Measurements from ENCODE around the gene CRAMP1. TPM values are rescaled to one million over a fixed set of nuclear protein-coding genes. Genes with fewer than 3 reads are reported as not detected.

The CRAMP1 gene
- total and polyA plus RNA-seq, 12 donors = 4.3 to 19.0 (median 9.9) TPM

DNA sequence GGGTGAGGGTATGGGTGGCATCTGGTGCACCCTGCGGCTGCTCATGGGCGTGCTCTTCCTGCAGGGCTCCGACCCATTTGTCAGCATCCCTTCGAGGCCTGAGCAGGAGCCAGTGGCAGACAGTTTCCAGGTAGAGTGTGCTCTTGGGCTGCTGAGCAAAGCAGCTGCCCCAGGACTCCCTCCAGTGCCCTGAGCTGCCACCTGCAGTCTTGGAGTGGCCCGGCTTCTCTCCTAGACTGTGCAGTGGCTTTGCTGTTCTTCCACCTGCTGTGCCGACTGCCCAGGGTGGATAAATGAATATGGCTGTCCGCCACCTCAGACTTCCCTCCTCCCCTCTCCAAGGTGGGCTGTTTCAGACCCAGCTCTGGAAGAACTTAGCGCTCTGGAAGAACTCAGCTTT is 55.1 kb downstream of the CRAMP1 start:
- Histone ChIP-seq H3K4me3 (no peak overlapping the region), H3K4me1 (replicated peaks in 1 of 2) (no peaks in the 10 kb centered on the region), H3K9me3 (replicated peaks in 1 of 3) (no peaks in the 10 kb centered on the region), H3K36me3 (replicated peaks in 1 of 2) (peaks cover 0 to 97% of the 10 kb centered on the region in 2 donors), H3K27me3 (no peaks in the 10 kb centered on the region), H3K27ac (no peak overlapping the region)
- DNase-seq = no peak
- TF ChIP-seq, protein P1, sequence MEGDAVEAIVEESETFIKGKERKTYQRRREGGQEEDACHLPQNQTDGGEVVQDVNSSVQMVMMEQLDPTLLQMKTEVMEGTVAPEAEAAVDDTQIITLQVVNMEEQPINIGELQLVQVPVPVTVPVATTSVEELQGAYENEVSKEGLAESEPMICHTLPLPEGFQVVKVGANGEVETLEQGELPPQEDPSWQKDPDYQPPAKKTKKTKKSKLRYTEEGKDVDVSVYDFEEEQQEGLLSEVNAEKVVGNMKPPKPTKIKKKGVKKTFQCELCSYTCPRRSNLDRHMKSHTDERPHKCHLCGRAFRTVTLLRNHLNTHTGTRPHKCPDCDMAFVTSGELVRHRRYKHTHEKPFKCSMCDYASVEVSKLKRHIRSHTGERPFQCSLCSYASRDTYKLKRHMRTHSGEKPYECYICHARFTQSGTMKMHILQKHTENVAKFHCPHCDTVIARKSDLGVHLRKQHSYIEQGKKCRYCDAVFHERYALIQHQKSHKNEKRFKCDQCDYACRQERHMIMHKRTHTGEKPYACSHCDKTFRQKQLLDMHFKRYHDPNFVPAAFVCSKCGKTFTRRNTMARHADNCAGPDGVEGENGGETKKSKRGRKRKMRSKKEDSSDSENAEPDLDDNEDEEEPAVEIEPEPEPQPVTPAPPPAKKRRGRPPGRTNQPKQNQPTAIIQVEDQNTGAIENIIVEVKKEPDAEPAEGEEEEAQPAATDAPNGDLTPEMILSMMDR (IDR thresholded peaks at IDR 0.05) = no peak
- TF ChIP-seq POLR2A (IDR thresholded peaks at IDR 0.05) = no peak
- 89 to 97% (median 92%) methylated on average over 6 to 8 of the region's 8 CpGs for WGBS, 4 donors
- intact Hi-C loops (cut with DNase I) = no loop called here

DNA sequence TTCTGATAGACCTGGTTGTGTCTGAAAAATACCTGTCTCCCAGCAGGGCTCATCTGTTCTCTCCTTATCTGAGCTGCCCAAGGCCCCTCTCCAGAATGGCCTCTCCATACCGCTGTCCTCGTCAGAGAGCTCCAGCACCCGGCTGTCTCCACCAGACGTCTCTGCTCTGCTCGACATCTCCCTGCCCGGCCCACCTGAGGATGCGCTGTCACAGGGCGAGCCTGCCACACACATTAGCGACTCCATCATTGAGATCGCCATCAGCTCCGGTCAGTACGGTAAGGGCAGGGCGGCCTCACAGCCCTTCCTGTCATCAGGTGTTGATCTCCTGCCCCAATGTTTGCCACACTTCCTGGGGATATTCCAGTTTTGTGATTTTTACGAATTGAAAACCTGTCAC is 55.8 kb downstream of the CRAMP1 start:
- Histone ChIP-seq H3K36me3 (replicated peaks in 1 of 2) (peaks cover 0 to 96% of the 10 kb centered on the region in 2 donors), H3K4me1 (replicated peaks in 1 of 2) (no peaks in the 10 kb centered on the region), H3K9me3 (replicated peaks in 1 of 3) (no peaks in the 10 kb centered on the region), H3K27me3 (no peaks in the 10 kb centered on the region), H3K4me3 (no peak overlapping the region), H3K27ac (no peak overlapping the region)
- intact Hi-C loops (cut with DNase I) = no loop called here
- no peak for DNase-seq
- 89 to 94% (median 92%) methylated on average over 5 to 14 of the region's 14 CpGs for WGBS, 4 donors
- TF ChIP-seq, protein P1 (IDR thresholded peaks at IDR 0.05) = no peak
- no peak for TF ChIP-seq POLR2A (IDR thresholded peaks at IDR 0.05)

DNA sequence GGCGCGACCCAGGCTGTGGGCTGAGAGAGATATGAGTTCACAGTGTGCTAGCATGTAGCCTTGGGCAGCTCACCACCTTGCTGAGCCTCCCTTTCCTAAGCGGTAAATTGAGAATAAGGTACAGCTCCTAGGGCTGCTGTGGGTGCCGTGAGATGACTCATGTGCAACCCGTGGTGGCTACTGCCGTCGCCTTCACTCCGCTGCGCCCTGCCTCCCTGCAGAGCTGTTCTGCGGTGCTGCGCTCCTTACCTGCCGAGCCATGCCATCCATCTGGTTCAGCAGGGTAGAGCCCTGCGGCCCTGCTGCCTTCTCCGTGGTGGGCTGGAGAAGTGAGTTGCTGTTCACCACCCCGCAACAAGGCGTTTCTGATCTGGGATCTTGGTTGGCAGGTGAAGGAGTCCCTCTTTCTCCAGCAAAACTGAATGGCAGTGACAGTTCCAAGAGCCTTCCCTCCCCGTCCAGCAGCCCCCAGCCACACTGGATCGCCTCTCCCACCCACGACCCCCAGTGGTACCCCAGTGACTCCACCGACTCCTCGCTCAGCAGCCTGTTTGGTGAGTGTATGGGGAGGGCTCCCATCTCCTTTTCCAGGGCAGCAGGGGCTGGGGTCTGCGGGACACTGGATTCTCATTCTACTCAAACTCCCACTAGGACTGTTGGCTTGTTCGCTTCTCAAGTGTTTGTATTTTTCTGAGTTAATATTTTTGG is 56.6 kb downstream of the CRAMP1 start:
- no peak for DNase-seq
- intact Hi-C loops (cut with DNase I) = no loop called here
- H3K27ac ChIP-seq = no peak overlapping the region
- H3K4me1 ChIP-seq (replicated peaks in 1 of 2) = no peaks in the 10 kb centered on the region
- peaks cover 0 to 93% of the 10 kb centered on the region in 2 donors for H3K36me3 ChIP-seq (replicated peaks in 1 of 2)
- no peak overlapping the region for H3K4me3 ChIP-seq
- TF ChIP-seq POLR2A (IDR thresholded peaks at IDR 0.05) = no peak
- TF ChIP-seq, protein P1 (IDR thresholded peaks at IDR 0.05) = no peak
- 91 to 96% (median 95%) methylated on average over 8 to 23 of the region's 23 CpGs for WGBS, 4 donors
- H3K27me3 ChIP-seq = no peaks in the 10 kb centered on the region
- H3K9me3 ChIP-seq (replicated peaks in 1 of 3) = no peaks in the 10 kb centered on the region

DNA sequence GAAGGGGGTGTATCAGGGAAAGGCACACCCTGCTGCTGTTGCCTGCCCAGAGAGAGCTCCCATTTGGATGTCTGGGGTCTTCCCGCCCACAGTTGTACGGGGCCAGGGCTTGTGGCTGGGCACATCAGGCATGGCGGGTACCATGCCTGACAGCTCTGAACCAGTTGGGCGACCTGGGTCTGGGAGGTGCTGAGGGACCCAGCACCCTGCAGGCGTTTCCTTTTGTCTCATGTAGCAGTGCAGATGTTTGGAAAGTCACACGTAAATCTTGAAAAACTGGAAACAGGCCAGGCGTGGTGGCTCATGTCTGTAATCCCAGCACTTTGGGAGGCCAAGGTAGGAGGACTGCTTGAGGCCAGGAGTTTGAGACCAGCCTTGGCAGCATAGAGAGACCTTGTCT is 57.5 kb downstream of the CRAMP1 start:
- no peak overlapping the region for H3K4me3 ChIP-seq
- H3K27me3 ChIP-seq = no peaks in the 10 kb centered on the region
- H3K9me3 ChIP-seq (replicated peaks in 1 of 3) = no peaks in the 10 kb centered on the region
- peaks cover 0 to 93% of the 10 kb centered on the region in 2 donors for H3K36me3 ChIP-seq (replicated peaks in 1 of 2)
- DNase-seq = no peak
- no peaks in the 10 kb centered on the region for H3K4me1 ChIP-seq (replicated peaks in 1 of 2)
- H3K27ac ChIP-seq = no peak overlapping the region
- intact Hi-C loops (cut with DNase I) = loop anchor here in 1 of 2 donors (10.0 kb wide), 1 partner anchor 75 kb away; no protein-coding TSS in a partner anchor
- 92 to 98% (median 93%) methylated on average over 7 of the region's 7 CpGs for WGBS, 4 donors
- TF ChIP-seq, protein P1 (IDR thresholded peaks at IDR 0.05) = no peak
- no peak for TF ChIP-seq POLR2A (IDR thresholded peaks at IDR 0.05)

Measured in adrenal gland (tissue), 12 donors.